ENCODE data around the gene FBXO8.

DNA sequence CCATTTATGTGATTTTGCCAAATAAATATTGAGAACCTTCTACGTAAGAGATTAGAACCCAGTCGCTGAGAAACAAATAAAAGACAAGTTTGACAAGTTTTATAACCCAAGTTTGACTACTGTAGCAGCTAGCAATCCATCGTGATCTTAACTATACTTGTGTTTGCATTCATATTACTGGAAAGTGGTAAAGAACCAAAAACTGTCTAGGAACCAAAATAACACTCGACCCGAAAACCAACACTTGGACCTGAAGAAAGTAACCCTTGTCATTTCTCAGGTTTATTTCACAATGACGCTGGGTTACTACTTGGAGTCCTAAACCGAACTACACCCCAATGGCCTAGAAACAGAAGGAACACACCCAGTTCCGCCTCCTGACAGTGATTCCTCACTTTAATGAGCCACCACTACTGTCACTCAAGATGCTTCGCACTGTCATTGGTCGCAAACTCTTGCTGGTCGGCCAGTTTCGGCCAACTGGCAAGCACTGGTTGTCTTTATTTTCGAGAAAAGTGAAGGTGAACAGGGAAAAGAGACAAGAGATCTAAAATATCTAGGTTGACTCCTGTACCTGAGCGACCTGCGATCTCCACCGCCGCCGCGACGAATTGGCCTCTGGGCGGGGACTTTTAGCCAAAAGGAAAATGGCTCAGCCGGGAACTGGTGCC, 496 bp downstream of the FBXO8 start:
- TF ChIP-seq, protein P1, sequence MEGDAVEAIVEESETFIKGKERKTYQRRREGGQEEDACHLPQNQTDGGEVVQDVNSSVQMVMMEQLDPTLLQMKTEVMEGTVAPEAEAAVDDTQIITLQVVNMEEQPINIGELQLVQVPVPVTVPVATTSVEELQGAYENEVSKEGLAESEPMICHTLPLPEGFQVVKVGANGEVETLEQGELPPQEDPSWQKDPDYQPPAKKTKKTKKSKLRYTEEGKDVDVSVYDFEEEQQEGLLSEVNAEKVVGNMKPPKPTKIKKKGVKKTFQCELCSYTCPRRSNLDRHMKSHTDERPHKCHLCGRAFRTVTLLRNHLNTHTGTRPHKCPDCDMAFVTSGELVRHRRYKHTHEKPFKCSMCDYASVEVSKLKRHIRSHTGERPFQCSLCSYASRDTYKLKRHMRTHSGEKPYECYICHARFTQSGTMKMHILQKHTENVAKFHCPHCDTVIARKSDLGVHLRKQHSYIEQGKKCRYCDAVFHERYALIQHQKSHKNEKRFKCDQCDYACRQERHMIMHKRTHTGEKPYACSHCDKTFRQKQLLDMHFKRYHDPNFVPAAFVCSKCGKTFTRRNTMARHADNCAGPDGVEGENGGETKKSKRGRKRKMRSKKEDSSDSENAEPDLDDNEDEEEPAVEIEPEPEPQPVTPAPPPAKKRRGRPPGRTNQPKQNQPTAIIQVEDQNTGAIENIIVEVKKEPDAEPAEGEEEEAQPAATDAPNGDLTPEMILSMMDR (conservative IDR thresholded peaks at IDR 0.05; ENCODE audit: low read length), result no peak
- TF ChIP-seq EZH2phosphoT487 (IDR thresholded peaks at IDR 0.05; ENCODE audit: borderline replicate concordance), result no peak
